ENCODE measurements around the gene RAMP3.

GRCh38 chr7:45151967-45152366, 5.6 kb upstream of the RAMP3 start:
- TF ChIP-seq, protein P1, sequence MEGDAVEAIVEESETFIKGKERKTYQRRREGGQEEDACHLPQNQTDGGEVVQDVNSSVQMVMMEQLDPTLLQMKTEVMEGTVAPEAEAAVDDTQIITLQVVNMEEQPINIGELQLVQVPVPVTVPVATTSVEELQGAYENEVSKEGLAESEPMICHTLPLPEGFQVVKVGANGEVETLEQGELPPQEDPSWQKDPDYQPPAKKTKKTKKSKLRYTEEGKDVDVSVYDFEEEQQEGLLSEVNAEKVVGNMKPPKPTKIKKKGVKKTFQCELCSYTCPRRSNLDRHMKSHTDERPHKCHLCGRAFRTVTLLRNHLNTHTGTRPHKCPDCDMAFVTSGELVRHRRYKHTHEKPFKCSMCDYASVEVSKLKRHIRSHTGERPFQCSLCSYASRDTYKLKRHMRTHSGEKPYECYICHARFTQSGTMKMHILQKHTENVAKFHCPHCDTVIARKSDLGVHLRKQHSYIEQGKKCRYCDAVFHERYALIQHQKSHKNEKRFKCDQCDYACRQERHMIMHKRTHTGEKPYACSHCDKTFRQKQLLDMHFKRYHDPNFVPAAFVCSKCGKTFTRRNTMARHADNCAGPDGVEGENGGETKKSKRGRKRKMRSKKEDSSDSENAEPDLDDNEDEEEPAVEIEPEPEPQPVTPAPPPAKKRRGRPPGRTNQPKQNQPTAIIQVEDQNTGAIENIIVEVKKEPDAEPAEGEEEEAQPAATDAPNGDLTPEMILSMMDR (IDR thresholded peaks at IDR 0.05), result no peak
- TF ChIP-seq EP300 (IDR thresholded peaks at IDR 0.05) (no peak), POLR2A (IDR thresholded peaks at IDR 0.05) (no peak), POLR2AphosphoS5 (IDR thresholded peaks at IDR 0.05) (no peak)
